Glomerular visceral epithelial cell (primary cell): Measurements from ENCODE around the gene AKT1.

Experiments
- DNase-seq: peaks from one replicate; pipeline ENCODE4 v3.0.0-alpha.2; 2016; ENCODE audit errors: extremely low spot score

The AKT1 gene

DNA sequence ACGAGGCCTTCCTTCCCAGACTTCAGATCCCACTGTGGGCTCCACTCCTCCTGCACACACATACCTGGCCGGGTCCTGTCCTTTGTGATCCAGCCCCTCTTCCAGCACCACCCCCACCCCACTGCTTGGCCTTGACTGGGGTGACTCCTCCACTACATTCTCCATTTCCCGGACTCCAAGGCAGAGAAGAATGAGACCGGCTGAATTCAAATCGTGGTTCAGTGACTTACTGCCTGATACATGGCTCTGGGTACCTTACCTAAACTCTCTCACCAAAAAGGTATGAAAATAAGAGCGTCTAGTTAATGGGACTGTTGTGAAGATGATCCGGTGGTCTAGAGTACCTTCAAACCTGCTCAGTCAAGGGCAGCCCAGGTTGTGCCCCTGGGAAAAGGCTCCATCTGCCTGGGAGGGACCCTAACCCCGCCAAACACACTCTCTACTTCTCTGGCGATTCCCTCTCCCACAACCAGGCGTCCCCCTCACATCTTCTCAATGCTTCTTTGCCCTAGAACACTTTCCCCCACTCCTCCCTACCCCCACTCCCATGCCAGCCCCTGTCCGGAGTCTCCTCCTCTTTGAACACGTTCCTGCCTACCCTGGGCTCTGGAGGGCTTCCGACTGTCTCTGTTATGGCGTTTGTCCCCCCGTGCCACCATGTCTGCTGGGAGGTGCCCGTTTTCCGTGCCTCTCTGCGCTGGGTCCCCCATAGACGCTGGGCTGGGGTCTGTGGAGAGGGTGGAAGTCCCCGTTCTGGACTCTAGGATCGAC, 3.9 kb upstream of the AKT1 start:
- DNase-seq, result no peak

DNA sequence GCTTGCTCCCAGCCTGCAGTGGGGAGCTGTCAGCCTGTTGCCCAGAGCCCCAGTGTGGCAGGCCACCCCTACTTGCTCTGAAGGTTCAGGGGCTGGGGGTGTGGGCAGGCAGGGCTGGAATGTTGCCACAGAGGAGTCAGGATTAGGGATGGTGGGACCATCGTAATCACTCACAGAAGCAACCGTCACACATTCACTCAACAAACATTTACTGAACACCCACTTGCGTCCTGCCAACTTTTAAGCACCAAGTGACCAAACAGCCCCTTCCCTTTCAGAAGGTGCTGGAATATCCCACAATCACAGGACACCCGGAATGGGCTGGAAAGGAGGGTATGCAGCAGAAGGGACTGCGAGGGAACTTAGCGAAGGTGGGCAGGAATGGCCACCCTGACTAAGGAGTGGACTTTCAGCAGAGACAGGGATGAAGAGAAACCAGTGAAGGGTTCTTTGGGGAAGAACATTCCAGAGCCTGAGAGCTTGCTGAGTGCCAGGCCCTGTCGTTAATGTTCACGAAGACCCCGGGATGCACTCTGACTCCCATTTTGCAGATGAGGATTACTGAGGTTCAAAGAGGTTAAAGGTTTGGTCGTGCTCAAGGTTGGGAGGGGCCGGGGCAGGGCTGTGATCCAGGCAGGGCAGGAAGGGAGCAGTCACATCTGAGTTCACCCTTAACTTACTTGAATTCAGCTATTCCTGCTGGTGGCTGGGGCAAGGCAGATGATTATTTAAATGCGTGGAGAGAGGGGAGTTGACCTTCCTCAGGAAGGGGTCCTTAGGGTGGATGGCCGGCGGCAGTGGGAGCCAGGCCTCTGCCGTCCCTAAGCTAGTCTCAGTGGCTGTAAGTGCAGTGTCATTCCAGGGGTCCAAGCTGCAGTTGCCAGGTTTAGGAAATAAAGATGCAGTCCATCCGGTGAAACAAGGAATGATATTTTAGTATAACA, 3.0 kb upstream of the AKT1 start:
- no peak for DNase-seq

DNA sequence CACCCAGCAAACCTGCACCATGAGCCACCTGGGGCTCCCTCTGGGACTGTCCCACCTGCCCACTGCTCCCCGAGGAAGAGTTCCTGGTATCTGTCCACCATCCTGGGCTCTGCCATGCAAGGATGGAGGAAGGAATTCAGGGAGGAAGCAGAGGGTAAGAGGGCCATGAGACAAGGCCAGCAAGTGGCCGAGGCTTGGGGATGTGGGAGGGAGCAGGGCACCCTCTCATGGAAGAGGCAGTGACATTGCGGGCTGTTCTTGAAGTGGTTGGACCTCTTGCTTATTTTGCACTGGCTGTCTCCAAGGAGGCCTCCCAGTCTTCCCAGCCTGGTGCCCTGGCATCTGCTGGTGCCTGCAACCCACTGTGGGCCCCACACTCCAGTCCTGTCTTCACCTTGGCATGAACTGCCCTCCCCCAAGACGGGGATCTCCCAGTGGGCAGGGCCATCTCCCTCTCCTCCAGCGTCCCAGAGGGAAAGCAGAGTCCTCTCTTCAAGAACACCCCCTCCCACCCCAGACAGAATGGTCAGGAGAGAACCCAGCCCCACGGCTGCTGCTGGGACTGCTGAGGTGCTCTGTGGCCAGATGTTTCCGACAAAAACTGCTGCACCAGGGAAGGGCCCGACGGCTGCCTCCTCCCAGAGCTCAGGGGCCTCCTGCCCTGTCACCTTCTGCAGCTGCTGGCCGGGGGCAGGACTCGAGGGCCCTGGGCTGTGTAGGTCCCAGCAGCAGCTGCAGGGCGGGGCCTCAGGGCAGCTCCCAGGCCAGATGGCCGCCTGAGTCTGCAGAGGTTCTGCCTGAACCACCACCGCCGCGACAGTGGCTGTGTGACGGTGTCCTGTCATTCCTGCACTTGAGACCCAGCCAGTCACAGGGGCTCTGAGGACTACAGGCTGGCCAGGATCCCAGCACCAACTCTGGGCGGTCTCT, 1.8 kb upstream of the AKT1 start:
- peak; percentile 38 for DNase-seq

DNA sequence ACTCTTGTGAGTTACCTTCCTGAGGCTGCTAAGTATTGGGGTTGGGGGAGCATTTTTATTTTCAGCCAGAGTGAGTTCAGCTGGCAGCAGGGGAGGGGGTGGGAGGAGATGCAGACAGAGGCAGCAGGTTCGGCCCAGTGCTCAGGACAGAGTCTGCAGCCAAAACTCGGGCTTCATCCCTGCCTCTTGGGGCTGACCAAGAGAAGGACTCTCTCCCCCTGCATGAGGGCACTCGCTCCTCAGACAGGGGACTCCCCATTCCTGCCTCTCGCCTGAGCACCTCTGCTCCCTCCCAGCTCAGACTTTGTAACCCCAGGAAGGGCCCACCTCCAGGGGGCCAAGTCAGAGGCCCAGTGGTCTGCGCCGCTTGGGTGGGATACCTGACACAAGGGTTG, 1.1 kb upstream of the AKT1 start:
- DNase-seq, result no peak

DNA sequence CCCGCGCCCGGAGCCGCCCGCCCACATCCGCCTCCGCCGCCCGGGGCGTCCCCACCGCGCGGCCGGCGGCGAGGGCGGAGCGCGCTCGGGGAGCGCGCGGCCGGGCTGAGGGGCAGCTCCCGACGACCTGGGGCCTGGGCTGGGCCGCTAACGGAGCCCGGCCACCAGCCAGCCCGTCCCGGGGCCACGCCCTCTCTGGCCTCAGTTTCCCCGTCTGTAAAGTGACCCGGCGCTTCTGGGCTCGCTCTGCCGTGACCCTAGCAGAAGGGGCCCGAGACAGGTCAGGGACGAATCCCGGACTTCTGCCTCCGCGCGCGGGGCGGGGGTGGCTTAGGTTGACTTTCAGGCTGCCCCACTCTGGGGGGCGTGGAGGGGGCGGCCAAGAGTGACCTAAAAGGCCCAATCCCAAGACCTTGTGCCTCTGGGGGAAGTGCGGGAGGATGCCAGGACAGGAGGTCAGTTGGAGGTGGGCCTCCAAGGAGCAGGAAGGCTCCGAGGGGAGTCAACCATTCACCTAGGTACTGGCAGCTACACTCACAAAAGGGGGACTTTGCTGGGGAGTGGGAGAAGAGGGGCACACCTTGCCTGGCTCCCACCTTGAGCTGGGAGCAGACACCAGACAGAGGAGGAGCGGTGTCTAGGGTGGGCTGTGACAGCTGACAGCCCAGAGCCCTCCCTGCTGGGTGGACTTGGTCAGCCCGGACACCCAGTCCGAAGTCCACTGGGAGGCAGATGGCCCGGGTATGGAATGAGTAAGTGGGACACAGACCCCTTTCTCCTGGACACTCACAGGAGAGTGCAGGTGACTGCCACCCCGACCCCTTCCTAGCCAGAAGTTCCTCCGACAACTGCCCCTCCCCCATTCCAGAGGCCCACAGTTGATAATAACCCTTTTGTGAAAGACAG, 486 bp upstream of the AKT1 start:
- no peak for DNase-seq

DNA sequence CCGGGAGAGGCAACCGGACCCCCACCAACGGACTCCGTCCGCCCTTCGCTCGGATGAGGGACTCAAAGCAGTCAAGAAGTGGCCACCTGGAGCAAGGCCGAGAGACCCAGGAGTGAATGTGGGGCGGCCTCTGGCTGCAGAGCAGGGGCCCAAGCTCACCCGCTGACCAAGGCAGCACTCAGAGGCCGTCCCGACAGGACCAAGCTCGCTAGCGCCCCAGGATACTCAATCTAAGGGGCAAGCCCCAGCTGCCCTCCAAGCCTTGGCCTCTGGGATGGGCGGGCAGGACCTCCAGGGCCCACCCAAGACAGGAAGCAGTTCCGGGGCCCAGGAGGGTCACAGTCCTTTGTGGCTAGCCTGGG, 936 bp downstream of the AKT1 start:
- DNase-seq, result peak; percentile 42

DNA sequence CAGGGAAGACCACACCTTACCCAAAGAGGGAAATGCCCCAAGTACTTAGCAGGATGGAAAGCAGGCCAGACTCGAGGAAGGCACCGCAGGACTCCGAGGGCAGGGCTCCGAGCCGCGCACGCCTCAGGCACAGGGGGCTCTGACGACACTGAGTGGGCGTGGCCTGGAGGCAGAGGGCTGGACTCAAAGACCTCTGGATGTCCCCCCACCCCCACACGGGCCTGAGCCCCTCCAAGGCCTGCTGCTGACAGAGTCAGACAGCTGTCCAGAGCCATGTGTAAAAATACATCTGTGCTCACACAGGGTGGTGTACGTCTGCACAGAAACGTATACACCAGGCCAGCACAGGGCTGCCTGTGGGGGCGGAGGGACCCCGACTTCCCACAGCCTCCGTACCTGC, 1.4 kb downstream of the AKT1 start:
- DNase-seq, result peak; percentile 69

DNA sequence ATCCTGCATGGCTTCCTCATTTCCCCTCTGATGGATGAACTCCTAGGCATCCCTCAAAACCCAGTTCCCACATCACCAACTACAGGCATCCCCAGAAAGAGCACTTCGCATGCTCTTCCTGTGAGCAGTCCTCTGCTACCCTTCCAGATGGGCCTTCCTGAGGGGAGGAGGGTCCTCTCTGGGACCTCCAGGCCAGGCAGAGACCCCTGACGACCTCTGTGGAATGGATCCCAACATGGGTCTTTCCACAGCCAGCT, 1.9 kb downstream of the AKT1 start:
- no peak for DNase-seq

DNA sequence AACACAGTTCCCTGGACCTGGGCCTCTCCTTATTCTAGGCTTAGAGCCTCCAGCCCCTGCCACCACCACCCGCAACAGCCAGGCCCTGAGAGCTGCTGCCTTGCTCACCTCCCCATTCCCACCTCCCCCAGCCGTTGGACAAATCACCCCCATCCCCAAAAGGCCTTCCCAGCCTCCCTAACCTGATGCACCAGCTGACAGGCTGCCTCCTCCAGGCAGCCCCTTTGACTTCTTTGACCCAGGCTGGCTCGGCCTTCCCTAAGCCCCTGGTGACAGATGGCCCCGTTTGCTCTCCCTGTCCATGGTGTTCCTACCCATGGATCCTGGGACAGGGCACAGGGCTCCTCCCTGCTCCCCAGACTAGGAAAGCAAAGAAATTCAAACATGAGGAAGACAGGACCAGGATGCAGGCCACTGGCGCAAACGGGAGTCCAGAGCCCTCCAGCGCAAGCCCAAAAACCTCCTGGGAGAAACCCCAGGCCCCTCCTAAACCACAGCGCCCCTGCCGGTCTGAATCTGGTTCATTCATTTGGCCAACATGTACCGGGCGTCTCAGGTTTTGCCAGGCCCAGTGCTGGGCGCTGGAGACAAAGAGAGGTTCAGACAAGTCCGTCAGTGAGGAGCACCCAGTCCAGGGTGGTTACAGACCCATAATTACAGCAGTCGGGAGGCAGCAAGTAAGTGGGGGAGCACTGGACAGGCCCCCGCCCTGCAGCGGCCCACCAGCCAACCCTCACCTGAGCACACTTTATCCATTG, 2.4 kb downstream of the AKT1 start:
- no peak for DNase-seq

DNA sequence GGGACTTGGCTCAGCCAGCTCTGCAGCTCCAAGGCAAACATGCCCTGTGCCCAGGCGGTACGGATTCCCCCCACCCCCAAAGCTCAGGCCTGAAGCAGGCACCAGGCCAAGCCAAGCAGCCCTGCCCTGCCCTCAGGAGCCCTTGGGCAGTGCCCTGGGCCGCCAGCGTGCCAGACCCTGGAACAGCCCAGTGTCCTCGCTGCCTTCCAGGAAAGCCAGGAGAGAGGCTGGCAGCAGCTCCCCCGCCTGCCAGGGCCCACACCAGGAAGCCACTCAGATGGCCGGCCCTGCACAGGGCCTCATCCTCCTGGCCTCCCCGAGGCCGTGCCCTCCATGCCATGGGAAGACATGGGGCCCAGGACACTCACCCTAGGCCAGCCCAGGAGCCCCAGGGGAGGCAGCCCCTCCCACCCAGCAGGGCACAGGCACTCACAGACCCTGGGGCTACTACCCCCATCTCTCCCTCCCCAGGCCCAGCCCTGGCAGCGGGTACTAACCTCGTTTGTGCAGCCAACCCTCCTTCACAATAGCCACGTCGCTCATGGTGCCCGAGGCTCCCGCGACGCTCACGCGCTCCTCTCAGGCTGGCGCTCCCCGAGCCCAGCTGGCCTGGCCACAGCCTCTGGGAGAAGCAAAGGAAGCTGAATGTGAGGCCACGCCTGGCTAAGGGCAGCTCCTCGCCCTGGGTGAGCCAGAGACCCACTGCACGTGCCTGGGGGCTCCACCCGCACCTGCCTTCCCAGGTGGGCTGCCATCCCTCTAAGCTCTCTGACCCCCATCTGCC, 3.3 kb downstream of the AKT1 start:
- no peak for DNase-seq

DNA sequence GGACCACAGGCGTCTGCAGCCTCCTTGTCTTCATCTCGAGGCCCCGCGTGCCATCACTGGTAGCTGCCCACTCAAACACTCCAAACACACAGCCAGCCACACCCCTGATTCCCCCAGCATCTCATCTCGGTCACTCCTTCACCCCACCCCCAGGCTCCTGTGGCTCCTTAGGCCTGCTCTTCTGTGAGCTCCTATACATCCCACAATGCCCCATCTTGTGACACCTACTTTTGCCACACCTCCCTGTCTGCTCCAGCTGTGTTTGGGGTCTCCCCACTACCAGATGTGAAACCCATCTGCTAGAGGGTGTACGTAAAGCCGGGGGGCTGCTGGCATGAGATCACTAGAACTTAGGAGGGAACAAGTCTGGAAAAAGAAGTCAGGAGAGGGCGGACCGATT, 4.1 kb downstream of the AKT1 start:
- DNase-seq, result no peak

DNA sequence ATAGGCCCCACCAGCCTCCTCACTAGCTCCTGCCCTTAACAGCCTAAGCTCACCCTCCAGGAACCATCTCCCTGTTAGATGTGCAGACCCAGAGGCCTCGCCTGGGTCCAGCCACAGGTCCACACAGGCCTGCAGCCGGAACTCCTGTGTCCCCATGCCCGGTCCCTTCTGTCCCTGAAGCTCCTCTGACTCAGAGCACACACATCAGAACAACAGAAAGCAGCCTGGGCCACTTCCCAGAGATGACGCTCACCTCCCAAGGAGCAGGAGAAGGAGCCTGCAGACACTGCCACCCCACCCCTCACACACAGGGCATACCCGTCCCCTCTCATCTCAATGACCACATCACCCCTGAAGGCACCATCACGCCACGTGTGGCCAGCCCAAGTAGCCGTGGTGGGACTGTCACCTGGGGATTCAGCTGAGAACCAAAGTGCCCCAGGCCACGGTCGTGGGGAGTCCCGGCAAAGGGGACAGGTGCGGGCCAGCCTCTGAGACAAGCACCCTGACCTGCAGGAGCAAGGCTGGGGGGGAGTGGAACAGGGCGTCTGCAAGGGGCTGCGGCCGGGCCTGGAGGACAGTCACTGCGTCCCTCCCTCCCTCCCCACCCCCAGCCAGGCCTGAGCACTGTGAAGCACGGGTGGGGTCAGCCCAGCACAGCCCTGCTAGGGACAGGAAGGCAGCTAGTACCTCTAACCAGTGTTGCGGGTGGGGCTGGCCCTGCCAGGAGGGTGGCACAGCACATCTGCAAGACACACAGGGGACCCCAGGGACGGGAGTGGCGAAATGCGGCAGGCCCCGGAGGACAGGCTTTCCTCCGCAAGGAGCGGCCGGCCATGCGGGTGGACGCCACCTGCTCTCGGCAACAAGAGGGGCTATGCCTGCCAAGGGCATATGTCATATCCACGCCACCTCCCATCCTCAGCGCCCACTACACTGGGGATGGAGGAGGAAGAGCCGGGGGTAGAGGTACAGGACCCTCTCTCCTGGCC, 5.5 kb downstream of the AKT1 start:
- no peak for DNase-seq

DNA sequence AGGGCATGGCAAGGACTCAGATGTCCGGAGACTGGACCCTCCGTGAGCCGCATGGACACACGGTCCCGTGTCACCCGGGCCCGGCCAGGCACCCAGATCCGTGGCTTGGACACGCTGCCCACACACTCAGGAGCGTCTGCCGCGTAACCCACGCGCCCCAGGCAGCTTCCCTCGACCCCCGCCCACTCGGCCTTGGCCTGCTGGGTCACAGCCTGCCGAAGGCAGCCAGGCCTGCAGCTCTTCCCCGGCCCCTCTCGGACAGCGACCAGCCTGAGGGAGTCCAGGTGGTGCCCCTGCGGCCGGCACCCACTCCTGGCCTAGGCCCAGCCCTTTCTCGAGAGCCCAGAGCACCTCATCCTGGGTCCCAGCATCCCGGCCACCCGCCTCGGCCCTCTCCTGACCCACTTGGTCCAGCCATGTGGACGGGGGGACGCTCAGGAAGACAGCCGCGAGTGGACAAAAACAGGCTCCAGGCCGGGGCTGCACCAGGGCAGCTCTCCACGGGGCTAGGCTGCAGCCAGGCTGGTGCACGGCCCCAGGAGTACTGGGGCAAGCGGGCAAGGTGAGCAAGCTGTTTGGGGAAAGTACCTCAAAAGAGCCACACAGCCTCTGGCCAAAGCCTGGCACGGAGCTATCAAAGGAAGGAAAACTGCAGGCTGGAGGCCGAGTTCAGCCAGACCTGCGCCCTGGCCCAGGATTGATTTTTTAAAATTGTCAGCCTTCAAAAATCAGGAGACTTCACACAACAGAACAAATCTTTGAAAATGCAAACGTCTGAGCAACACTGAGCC, 6.5 kb downstream of the AKT1 start:
- no peak for DNase-seq

DNA sequence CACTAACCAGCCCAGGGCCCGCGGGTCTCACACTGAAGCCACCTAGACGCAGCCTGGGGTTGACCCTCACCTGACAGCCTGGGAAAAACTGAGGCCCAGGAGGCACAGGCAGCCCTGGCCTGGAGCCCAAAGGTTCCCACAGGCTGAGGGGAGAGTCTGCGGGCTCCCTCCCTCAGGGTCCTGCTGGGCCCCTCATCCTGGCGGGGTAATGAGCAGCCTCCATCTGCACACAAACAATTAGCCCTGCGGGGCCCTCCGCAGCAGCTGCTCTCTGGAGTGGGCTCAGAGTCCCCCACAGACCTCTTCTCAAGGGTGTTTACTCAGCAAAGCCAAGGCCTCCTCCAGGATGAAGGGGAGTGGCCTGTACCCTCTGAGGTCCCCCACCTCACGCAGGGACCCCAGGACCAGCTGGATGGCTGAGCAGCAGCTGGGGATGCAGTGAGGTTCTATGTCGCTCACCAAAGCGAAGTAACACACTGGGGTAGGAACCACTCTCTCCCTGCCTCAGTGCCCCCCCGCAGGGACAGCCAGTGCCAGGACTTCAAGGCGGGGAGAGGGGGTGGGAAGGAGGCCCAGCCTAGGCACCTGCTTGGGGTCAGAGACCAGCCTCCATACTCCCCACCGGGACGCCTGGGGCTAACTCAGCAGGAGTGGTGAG, 7.3 kb downstream of the AKT1 start:
- DNase-seq, result no peak

DNA sequence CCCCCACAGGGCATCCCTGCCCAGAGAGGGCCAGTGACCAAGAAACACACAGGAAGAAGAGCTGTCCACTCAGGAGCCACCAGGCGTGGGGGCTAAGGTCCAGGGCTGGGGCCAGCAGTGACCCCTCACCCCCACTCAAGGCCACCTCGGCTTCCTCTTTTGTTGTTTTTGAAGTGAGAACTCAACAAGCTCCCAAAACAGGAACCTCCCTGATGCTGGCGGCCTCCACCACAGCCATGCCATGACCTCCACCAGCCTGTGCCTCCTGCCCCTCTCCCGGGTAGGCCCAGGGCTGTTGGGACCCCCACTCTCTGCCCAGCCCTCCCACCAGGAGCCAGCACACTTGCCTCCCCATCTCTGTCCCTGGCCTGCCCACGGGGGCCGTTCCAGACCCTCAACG, 7.8 kb downstream of the AKT1 start:
- no peak for DNase-seq

DNA sequence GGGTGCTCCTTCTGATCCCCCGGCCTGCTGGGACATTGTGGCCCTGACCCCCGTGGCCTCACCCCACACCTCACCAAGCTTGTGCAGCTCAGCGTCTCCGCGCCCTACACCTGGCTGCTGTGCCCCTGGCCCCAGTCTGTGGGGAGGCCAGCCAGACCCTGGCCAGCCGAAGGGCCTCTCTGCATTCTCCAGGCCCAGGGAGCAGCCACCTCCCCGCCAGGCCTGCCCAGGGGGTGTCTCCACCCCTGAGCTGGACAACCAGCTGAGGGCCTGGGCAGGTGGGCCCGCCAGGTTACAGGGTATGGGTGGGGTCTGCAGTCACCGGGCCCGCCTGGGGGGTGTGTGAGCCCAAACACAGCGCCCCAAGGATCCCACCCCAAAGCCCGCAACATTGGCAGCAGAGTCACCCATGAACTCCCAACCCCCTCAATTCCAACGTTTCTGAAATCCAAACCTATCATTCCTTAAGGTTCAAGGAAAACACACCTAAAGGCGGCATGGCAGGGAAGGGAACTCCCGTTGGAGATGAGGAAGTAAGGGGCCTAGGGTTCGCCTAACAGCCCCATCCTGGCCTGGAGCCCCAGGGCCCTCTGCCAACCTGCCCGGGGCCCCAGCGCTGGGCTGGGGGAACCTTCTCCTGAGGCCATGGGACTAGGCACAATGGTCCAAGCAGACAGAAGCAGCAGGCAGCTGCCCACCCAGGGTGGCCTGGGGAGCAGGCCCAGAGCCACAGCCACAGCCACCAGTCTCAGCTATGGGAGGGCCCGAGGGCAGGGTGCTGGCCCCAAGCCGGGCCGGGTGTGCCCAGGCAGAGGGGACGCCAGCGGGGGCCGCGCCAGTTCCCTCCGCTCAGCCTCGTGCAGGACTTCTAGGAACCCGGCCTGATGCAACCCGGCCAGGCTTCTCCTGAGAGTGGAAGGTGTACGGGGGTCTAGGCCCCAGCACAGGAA, 8.5 kb downstream of the AKT1 start:
- DNase-seq, result no peak
